Measurements from ENCODE around the gene FBXL14. TPM values are rescaled to one million over a fixed set of nuclear protein-coding genes. Genes with fewer than 3 reads are reported as not detected.

Gene FBXL14
- total and polyA plus RNA-seq, 8 donors = 3.2 to 14.2 (median 8.7) TPM

DNA sequence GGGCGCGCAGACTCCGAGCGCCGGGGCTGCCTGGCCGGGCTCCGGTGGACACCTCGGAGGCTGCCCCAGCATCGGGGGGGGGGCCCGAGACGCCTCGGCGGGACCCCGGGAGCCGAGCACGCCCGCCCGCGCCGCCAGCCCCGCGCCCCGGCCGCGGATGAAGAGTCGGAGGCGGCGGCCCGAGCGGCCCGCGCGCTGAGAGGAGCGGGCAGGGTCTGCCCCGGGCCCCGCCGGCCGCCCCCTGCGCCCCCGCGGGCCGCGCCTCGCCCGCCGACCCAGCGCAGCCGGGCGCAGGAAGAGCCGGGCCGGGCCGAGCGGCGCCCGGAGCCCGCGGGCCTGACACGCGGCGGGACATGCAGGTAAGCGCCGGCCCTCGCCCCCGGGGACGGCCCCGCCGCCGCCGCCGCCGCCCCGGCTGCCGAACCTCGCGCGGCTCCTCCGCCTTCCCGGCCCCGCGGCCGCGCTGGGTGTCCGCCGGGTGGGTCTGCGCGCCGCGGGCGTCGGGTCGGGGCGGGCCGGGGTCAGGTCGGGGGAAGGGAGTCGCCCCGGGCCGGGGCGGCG is 63.7 kb downstream of the FBXL14 start:
- H3K27me3 ChIP-seq = peaks cover 0 to 3% (median 0%) of the 10 kb centered on the region in 4 donors
- no peaks in the 10 kb centered on the region for H3K36me3 ChIP-seq
- peaks cover 0 to 3% (median 2%) of the 10 kb centered on the region in 3 donors for H3K4me1 ChIP-seq
- H3K9me3 ChIP-seq = no peaks in the 10 kb centered on the region
- TF ChIP-seq, protein P1, sequence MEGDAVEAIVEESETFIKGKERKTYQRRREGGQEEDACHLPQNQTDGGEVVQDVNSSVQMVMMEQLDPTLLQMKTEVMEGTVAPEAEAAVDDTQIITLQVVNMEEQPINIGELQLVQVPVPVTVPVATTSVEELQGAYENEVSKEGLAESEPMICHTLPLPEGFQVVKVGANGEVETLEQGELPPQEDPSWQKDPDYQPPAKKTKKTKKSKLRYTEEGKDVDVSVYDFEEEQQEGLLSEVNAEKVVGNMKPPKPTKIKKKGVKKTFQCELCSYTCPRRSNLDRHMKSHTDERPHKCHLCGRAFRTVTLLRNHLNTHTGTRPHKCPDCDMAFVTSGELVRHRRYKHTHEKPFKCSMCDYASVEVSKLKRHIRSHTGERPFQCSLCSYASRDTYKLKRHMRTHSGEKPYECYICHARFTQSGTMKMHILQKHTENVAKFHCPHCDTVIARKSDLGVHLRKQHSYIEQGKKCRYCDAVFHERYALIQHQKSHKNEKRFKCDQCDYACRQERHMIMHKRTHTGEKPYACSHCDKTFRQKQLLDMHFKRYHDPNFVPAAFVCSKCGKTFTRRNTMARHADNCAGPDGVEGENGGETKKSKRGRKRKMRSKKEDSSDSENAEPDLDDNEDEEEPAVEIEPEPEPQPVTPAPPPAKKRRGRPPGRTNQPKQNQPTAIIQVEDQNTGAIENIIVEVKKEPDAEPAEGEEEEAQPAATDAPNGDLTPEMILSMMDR (IDR thresholded peaks at IDR 0.05) = no peak
- peak in 3 of 4 donors; percentile 25 to 49 (median 32) for ATAC-seq
- H3K27ac ChIP-seq = no peak overlapping the region
- WGBS, 2 donors = 1% methylated on average over 27 to 99 of the region's 99 CpGs
- peak in 1 of 6 donors; percentile 63 for DNase-seq
- FAIRE-seq = no peak
- intact Hi-C loops (cut with DNase I) = no loop called here
- peak overlapping the region; percentile 23 to 55 (median 37) for H3K4me3 ChIP-seq

GRCh38 chr12:1529862-1530591 is 64.4 kb downstream of the FBXL14 start:
- no peak overlapping the region for H3K27ac ChIP-seq

GRCh38 chr12:1529228-1529861 is 65.0 kb downstream of the FBXL14 start:
- Histone ChIP-seq H3K27ac (no peak overlapping the region), H3K4me3 (peak overlapping the region in 1 of 4 donors; percentile 46), H3K36me3 (no peaks in the 10 kb centered on the region), H3K27me3 (peaks cover 0 to 3% (median 0%) of the 10 kb centered on the region in 4 donors), H3K9me3 (no peaks in the 10 kb centered on the region), H3K4me1 (peaks cover 0 to 3% (median 2%) of the 10 kb centered on the region in 3 donors)
- FAIRE-seq (no peak), DNase-seq (no peak), ATAC-seq (no peak)
- TF ChIP-seq, protein P1 (IDR thresholded peaks at IDR 0.05) = no peak
- intact Hi-C loops (cut with DNase I) = no loop called here
- 83 to 84% methylated on average over 11 of the region's 11 CpGs for WGBS, 2 donors

More at GRCh38 chr12:1529862-1530591, 64.4 kb downstream of the FBXL14 start:
- H3K36me3 ChIP-seq = no peaks in the 10 kb centered on the region
- H3K27me3 ChIP-seq = peaks cover 0 to 3% (median 0%) of the 10 kb centered on the region in 4 donors
- peaks cover 0 to 3% (median 2%) of the 10 kb centered on the region in 3 donors for H3K4me1 ChIP-seq
- peak in 2 of 4 donors; percentile 38 to 40 for ATAC-seq
- TF ChIP-seq, protein P1 (IDR thresholded peaks at IDR 0.05) = no peak
- no peaks in the 10 kb centered on the region for H3K9me3 ChIP-seq
- peak in 1 of 6 donors; percentile 71 for DNase-seq
- no peak for FAIRE-seq
- 13% methylated on average over 34 to 100 of the region's 101 CpGs for WGBS, 2 donors
- H3K4me3 ChIP-seq = peak overlapping the region; percentile 18 to 46 (median 37)
- intact Hi-C loops (cut with DNase I) = no loop called here

GRCh38 chr12:1528791-1529190 is 65.6 kb downstream of the FBXL14 start:
- Histone ChIP-seq H3K27ac (no peak overlapping the region), H3K4me1 (peaks cover 0 to 3% (median 2%) of the 10 kb centered on the region in 3 donors), H3K9me3 (no peaks in the 10 kb centered on the region), H3K27me3 (peaks cover 0 to 3% (median 0%) of the 10 kb centered on the region in 4 donors), H3K4me3 (no peak overlapping the region), H3K36me3 (no peaks in the 10 kb centered on the region)
- intact Hi-C loops (cut with DNase I) = no loop called here
- DNase-seq (no peak), ATAC-seq (no peak), FAIRE-seq (no peak)
- whole genome bisulfite sequencing, 2 donors = 92 to 94% methylated on average over 3 of the region's 3 CpGs
- TF ChIP-seq, protein P1 (IDR thresholded peaks at IDR 0.05) = no peak
